HL-60/S4 treated with retinoic acid at 250 ng/mL for 4 days and 3 days (cell line): ENCODE data around the gene NUDCD2.
"Not testable (repeated sequence)": the region's sequence is repeated elsewhere in the genome, so short reads cannot be mapped to it uniquely, and the experiment has no call there.

ENCODE experiments used
- in situ Hi-C: fragments of 300-500 bp; cut with MboI; formaldehyde crosslinking; loops from 2 replicates; pipeline ENCODE4 v1.7.0; 2022; ENCODE audit warnings: low sequenced_read_pairs

NUDCD2 gene

GRCh38 chr5:163473635-163474243 is 13.8 kb upstream of the NUDCD2 start:
- in situ Hi-C loops, result no loop called here

DNA sequence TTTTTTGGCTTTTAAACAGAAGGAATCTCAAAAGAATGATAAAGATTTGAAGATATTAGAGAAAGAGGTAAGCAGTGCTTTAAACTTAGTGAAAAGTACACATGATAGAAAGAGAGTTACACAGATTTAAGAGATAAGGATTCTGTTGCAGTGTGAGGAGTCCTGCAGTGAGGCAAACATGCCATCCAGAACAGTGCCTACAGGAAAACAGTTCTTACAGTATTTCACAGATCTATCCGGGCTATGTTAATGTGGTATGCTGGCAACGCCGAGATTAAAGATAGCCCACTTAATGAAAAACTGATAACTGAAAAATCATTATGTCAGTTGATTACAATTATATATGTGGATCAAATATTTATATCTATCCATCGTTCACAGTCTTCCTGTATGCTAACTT is 7.8 kb upstream of the NUDCD2 start:
- in situ Hi-C loops, result no loop called here

- in situ Hi-C loops, result no loop called here
Observed at GRCh38 chr5:163463063-163463435, 3.1 kb upstream of the NUDCD2 start.

DNA sequence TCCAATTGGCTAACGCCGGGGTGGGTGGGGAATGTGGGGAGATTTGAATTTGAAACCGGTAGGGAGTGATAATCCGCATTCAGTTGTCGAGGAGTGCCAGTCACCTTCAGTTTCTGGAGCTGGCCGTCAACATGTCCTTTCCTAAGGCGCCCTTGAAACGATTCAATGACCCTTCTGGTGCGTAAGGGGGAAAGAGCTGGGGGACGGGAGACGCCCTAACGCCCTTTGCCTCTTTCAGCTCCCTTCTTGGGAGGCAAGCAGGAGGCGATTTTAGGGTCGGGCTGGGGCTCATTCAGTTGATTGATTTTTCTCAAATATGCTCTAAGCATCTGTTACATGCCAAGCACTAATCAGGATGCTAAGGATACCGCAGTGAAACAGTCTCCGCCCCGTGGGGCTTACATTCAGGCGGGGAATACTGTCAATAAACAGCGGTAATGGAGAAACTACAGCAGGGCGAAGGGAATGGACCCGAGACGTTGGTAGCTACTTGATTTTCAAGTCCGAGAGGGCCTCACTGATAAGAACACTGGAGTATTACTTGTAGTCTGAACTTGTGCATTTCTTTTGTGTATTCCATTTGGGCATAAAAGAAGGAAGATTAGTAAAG is 765 bp upstream of the NUDCD2 start, which contains the start of gene HMMR:
Gene HMMR (plus strand): TSS at position 71 of the 610 bp plus-strand sequence. CDS start 61 bp downstream, at position 132.
- in situ Hi-C loops, result no loop called here

DNA sequence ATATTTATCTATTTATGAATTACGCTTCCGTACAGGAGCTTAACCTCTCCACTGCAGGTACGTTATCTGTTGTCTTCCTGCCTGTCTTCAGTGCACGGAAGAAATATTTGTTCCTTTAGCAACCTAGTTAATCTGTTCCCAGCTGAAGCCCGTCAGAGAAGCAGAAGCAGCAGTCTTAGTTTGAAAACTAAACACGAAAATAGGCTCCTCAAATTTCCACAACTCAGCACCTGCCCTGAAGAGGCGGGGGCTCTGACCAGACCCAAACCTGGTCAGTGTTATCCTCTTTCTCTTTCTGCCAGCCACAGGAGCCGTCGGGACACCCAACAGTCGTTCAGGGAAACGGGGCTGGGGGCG is 462 bp downstream of the NUDCD2 start:
- in situ Hi-C loops, result no loop called here

DNA sequence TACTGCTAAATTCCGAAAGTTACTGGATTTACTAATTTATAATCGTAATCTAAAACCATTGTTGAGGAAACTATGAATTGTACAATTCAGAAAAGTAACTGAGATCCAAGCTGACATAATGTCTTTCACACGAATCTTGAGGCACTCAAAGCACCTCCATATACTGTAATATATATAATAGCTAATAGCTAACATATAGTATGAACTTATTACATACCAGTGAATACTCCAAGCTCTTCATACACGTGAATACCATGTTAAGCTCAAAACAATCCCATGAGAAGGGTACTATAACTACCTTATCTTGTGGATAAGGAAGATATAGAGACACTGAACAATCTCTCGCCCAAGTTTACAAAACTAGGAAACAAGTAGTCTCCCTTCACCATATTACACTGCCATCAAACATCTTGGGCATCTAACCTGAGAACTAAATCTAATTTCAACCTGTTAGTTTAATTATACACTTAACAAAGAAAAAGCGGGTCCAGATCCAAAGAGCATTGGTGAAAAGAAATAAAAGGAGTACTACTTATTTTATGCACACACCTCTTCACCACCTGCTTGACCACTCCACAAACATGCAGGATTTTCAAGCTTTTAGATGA is 1.0 kb downstream of the NUDCD2 start:
- in situ Hi-C loops, result no loop called here

- in situ Hi-C loops, result no loop called here
Observed at GRCh38 chr5:163456840-163457239, 3.1 kb downstream of the NUDCD2 start.

DNA sequence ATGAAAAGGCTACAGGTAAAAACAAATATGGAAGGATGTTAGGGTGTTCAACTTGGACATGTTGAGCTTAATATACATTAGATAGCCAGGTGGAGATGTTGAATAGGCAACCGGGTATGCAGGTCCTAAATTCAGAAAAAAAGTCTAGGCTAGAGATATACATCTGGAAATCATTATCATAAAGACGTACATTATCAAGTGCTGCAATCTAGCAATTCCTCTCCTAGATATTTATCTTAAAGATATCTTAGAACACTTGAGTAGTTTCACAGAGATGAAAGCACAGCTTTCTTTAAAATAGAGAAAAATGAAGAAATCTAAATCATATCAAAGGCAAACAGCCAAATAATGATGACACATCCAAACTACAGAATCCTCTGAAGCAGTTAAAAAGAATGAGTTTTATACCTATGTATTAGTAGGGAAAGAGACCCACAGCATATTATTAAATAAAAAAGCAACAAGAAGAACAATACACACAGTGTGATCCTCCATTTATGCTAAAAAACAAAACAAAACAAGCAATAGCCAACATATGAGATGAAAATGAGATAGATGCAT is 3.8 kb downstream of the NUDCD2 start:
- in situ Hi-C loops, result no loop called here

- in situ Hi-C loops, result not testable (repeated sequence)
Observed at GRCh38 chr5:163455406-163455805, 4.5 kb downstream of the NUDCD2 start.

DNA sequence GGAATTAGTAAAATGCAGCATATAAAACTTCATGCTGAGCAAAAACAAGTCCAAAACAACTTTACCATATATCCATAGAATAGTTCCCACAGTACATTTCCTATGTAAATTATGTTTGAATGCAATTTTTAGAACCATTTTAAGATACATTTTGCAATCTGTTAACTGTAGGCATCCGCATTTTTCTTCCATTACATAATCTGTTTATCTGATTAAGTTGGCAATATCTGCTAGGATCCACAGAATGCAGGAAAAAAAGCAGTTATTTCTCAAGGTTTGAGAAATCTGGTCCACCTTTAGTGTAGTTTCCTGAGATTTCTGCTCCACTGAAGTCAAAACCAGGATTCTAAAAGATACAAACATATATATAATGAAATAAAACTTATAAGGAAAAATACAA is 6.2 kb downstream of the NUDCD2 start:
- in situ Hi-C loops, result no loop called here

DNA sequence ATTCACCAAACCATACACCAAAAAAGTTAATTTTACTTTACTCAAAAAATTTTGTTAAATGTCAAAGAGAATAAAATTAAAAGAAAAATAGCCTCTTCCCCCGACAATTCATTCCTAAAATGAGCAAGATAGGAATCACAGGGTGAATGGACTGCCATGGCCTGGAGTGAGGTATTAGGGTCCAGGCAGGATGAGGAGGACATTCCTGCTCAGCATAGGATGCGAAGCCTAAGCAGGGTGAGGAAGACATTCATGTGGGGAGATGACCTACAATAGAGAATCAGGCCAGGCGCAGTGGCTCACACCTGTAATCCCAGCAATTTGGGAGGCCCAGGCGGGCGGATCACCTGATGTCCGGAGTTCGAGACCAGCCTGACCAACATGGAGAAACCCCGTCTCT is 8.4 kb downstream of the NUDCD2 start:
- in situ Hi-C loops, result no loop called here

DNA sequence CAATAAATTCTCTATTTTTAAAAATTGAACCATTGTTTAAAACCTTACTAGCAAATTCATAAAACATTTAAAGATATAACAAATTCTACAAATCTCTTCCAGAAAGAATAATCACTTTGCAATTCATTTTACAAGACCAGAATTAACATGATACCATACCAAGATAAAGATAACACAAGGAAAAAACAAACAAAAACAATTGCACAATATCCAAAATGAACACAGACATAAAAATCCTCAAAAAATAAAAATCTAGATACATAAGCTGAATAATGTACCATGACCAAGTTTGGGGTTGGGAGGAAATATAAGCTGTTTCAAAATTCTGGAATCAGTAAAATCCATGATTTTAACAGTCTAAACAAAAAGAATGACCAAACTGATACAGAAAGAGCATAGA is 11.4 kb downstream of the NUDCD2 start:
- in situ Hi-C loops, result no loop called here

GRCh38 chr5:163447875-163448274 is 12.0 kb downstream of the NUDCD2 start:
- in situ Hi-C loops, result no loop called here

GRCh38 chr5:163447191-163447590 is 12.7 kb downstream of the NUDCD2 start:
- in situ Hi-C loops, result no loop called here

- in situ Hi-C loops, result no loop called here
Observed at GRCh38 chr5:163445345-163445744, 14.6 kb downstream of the NUDCD2 start.

DNA sequence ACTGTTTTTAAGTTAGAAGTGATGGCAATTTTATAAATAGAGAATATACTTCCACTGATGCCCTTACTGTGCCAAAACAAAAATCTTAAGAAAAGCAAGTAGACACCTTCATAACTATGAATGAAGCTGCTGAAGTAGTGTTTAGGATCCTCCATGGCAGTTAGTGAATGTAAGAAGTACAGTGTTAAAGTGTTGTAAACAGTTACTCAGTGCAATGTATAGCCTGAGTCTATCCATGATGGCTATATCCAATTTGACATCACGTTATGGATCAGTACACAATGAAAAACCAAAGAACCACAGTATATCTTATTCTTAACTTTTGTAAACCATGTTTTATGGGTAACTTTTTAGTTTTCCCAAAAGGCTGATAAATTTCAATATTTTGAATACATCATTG is 15.4 kb downstream of the NUDCD2 start:
- in situ Hi-C loops, result no loop called here

DNA sequence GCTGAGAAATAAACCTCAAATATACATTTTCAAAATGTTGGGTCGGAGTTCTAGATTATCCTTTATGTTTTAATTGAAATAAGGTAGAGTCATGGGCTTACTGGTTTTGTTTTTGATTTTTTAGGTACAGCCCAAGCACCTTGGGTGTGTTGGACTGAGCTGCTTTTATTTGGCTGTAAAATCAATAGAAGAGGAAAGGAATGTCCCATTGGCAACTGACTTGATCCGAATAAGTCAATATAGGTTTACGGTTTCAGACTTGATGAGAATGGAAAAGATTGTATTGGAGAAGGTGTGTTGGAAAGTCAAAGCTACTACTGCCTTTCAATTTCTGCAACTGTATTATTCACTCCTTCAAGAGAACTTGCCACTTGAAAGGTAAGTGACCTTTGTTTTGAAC is 18.9 kb downstream of the NUDCD2 start:
- in situ Hi-C loops, result no loop called here

GRCh38 chr5:163439092-163439425 is 20.8 kb downstream of the NUDCD2 start:
- in situ Hi-C loops, result no loop called here

GRCh38 chr5:163437309-163438182 is 22.4 kb downstream of the NUDCD2 start, which contains the start of gene CCNG1:
Gene CCNG1, plus strand, starts transcription at chr5:163437595. Its CDS starts 1,662 bp downstream, at chr5:163439257.
- in situ Hi-C loops, result no loop called here

DNA sequence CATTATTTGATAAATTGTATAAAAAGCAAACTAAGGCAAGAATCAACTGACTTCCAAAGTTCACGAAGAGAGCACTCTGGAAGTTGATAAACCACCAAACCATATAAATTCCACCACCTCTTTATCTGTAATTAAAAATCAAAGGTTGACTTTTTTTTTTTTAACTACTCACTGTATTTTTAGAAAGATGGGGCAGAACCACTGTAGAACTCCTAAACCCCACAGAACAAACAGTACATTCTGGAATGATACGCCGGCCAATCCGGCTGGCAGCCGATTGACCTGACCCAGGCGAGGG is 22.9 kb downstream of the NUDCD2 start:
- in situ Hi-C loops, result no loop called here

DNA sequence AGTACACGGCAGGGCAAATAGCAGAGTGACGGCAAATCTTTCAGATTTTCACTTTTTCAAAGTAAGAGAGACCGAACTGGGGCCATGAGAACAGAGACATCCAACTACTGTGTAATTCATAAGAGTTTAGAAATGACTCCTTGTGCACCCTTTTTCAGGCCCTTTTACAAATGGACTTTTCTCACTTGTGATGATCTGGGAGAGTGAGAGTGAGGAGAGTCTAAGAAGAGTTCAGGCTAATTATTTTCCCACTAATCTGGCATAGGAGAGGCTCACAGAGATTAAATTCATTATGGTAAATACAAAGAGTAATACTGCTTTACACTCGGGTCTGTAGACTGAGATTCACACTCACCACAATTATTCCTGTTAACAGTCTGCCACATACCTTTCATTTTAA is 23.4 kb downstream of the NUDCD2 start:
- in situ Hi-C loops, result no loop called here
